Pulmonary artery endothelial cell (primary cell): Measurements from ENCODE around the gene REEP3. TPM values are rescaled to one million over a fixed set of nuclear protein-coding genes. Genes with fewer than 3 reads are reported as not detected.
"Not testable (repeated sequence)": the region's sequence is repeated elsewhere in the genome, so short reads cannot be mapped to it uniquely, and the experiment has no call there.

Experiments
- DNase-seq: peaks from one replicate; pipeline ENCODE4 v3.0.0-alpha.2; 2011; ENCODE audit warnings: low read depth, low spot score
- total RNA-seq: library from RNA; depleted of rRNA; stranded (reverse); fragments of >200 nt; gene quantifications from 2 replicates; pipeline ENCODE4 v1.2.3, GENCODE V29; 2014

The REEP3 gene
- total RNA-seq, 1 donor from 2014 or later = 39.4 TPM

GRCh38 chr10:63628526-63629362 is 107.5 kb downstream of the REEP3 start:
- peak; percentile 17 for DNase-seq

GRCh38 chr10:63629363-63630084 is 108.3 kb downstream of the REEP3 start:
- peak; percentile 97 for DNase-seq

- peak; percentile 43 for DNase-seq
These were observed 109.1 kb downstream of the REEP3 start for GRCh38 chr10:63630085-63630930.

- peak; percentile 57 for DNase-seq
These were observed 109.9 kb downstream of the REEP3 start for GRCh38 chr10:63630931-63631680.

- DNase-seq = no peak
These were observed 110.8 kb downstream of the REEP3 start for GRCh38 chr10:63631991-63632390.

GRCh38 chr10:63633677-63634487 is 112.7 kb downstream of the REEP3 start:
- DNase-seq = peak; percentile 24

- DNase-seq = no peak
These were observed 113.4 kb downstream of the REEP3 start for GRCh38 chr10:63634488-63635065.

- no peak for DNase-seq
These were observed 115.6 kb downstream of the REEP3 start for GRCh38 chr10:63636812-63637211.

GRCh38 chr10:63637901-63638327 is 116.7 kb downstream of the REEP3 start:
- DNase-seq = no peak

- no peak for DNase-seq
These were observed 120.2 kb downstream of the REEP3 start for GRCh38 chr10:63641366-63641765.

- no peak for DNase-seq
These were observed 120.6 kb downstream of the REEP3 start for GRCh38 chr10:63641799-63642198.

- no peak for DNase-seq
These were observed 121.6 kb downstream of the REEP3 start for GRCh38 chr10:63642808-63643207.

GRCh38 chr10:63644418-63645142 is 123.4 kb downstream of the REEP3 start:
- DNase-seq = peak; percentile 70

- no peak for DNase-seq
These were observed 124.0 kb downstream of the REEP3 start for GRCh38 chr10:63645195-63645594.

GRCh38 chr10:63646491-63646890 is 125.3 kb downstream of the REEP3 start:
- DNase-seq = no peak

- DNase-seq = no peak
These were observed 130.7 kb downstream of the REEP3 start for GRCh38 chr10:63651864-63652263.

GRCh38 chr10:63653747-63654146 is 132.5 kb downstream of the REEP3 start:
- DNase-seq = no peak

- DNase-seq = no peak
These were observed 136.6 kb downstream of the REEP3 start for GRCh38 chr10:63657761-63658160.

- not testable (repeated sequence) for DNase-seq
These were observed 139.7 kb downstream of the REEP3 start for GRCh38 chr10:63660941-63661340.
